DND-41 (cell line): ENCODE results near the gene IGSF10.
"Not testable (repeated sequence)": the region's sequence is repeated elsewhere in the genome, so short reads cannot be mapped to it uniquely, and the experiment has no call there.

Experiments used
- ATAC-seq: fragments of 200-7000 bp; cut with Tn5 transposase; 3 replicates; pipeline ENCODE4 v1.9.1; 2021; ENCODE audit warnings: low read depth; ENCODE audit not compliant: insufficient read depth
- DNase-seq: peaks from one replicate; pipeline ENCODE4 v3.0.0-alpha.2; 2020
- H2AFZ ChIP-seq: 2 replicates; pipeline ENCODE4 v1.6.0; 2012; ENCODE audit warnings: low read depth, low read length
- H3K27ac ChIP-seq: 2 replicates; pipeline ENCODE4 v1.5.1; 2012; ENCODE audit warnings: low read length, inconsistent platforms
- H3K27me3 ChIP-seq: fragments of 200-600 bp; sonication (generic); 2 replicates; pipeline ENCODE4 v1.6.0; 2012; ENCODE audit warnings: low read length, mild to moderate bottlenecking, inconsistent platforms; ENCODE audit not compliant: insufficient read depth, poor library complexity
- H3K36me3 ChIP-seq: 2 replicates; pipeline ENCODE4 v1.5.1; 2012; ENCODE audit warnings: low read length, inconsistent platforms; ENCODE audit not compliant: insufficient read depth
- H3K4me1 ChIP-seq: 2 replicates; pipeline ENCODE4 v1.5.1; 2012; ENCODE audit warnings: mild to moderate bottlenecking, low read length; ENCODE audit not compliant: insufficient read depth
- H3K4me2 ChIP-seq: 2 replicates; pipeline ENCODE4 v1.6.0; 2012; ENCODE audit warnings: mild to moderate bottlenecking, moderate library complexity, low read length, inconsistent platforms; ENCODE audit not compliant: insufficient read depth
- H3K4me3 ChIP-seq, 2 experiments: fragments of 200-600 bp in 1 of 2; shearing (Covaris generic) in 1 of 2; 2 replicates each; pipeline ENCODE4 v1.5.1; 2012 to 2016; ENCODE audit warnings: inconsistent platforms in 2 of 2, low read length in 2 of 2, mild to moderate bottlenecking in 2 of 2, low read depth in 1 of 2, moderate library complexity in 1 of 2
- H3K79me2 ChIP-seq: 2 replicates; pipeline ENCODE4 v1.6.0; 2012; ENCODE audit warnings: low read length, inconsistent platforms; ENCODE audit not compliant: insufficient read depth
- H3K9ac ChIP-seq: 2 replicates; pipeline ENCODE4 v1.6.0; 2012; ENCODE audit warnings: low read depth, mild to moderate bottlenecking, inconsistent platforms, low read length, moderate library complexity
- H3K9me3 ChIP-seq: 2 replicates; pipeline ENCODE4 v1.5.1; 2012; ENCODE audit warnings: low read length, moderate library complexity, mild to moderate bottlenecking, inconsistent platforms; ENCODE audit not compliant: insufficient read depth, severe bottlenecking
- H4K20me1 ChIP-seq: 2 replicates; pipeline ENCODE4 v1.6.0; 2012; ENCODE audit warnings: low read length; ENCODE audit not compliant: insufficient read depth
- EZH2 ChIP-seq: IDR thresholded peaks from 3 replicates; pipeline ENCODE4 v1.6.1; 2012; ENCODE audit warnings: borderline replicate concordance, low read depth, mild to moderate bottlenecking, moderate library complexity, low read length, inconsistent platforms; ENCODE audit not compliant: severe bottlenecking
- TF ChIP-seq, protein P1 (sequence below): IDR thresholded peaks from 2 replicates; pipeline ENCODE4 v1.5.1; 2012; ENCODE audit warnings: borderline replicate concordance, low read length, moderate library complexity, mild to moderate bottlenecking; ENCODE audit not compliant: poor library complexity, severe bottlenecking; ENCODE audit errors: extremely low read depth

The IGSF10 gene

DNA sequence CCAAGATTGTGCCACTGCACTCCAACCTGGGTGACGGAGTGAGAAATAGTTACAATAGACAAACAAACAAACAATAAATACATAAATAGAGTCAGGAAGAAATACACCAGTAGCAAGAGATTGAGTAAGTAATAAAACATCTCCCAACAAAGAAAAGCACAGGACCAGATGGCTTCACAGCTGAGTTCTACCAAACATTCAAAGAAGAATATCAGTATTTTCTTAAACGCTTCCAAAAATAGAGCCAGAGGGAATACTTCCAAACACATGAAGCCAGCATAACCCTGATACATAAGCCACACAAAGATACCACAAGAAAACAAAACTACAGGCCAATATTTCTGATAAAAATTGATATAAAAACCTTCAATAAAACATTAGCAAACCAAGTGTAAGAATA, 30.7 kb upstream of the IGSF10 start:
- H3K9ac ChIP-seq = no peak overlapping the region
- H3K4me3 ChIP-seq = no peak overlapping the region
- no peaks in the 10 kb centered on the region for H3K27me3 ChIP-seq
- no peak overlapping the region for H3K4me2 ChIP-seq
- no peak for DNase-seq
- no peak overlapping the region for H2AFZ ChIP-seq
- no peak overlapping the region for H3K27ac ChIP-seq
- H3K4me1 ChIP-seq = no peaks in the 10 kb centered on the region
- no peaks in the 10 kb centered on the region for H3K9me3 ChIP-seq
- H3K36me3 ChIP-seq = no peaks in the 10 kb centered on the region
- H4K20me1 ChIP-seq = no peaks in the 10 kb centered on the region
- no peak for ATAC-seq
- no peaks in the 10 kb centered on the region for H3K79me2 ChIP-seq
- TF ChIP-seq, protein P1, sequence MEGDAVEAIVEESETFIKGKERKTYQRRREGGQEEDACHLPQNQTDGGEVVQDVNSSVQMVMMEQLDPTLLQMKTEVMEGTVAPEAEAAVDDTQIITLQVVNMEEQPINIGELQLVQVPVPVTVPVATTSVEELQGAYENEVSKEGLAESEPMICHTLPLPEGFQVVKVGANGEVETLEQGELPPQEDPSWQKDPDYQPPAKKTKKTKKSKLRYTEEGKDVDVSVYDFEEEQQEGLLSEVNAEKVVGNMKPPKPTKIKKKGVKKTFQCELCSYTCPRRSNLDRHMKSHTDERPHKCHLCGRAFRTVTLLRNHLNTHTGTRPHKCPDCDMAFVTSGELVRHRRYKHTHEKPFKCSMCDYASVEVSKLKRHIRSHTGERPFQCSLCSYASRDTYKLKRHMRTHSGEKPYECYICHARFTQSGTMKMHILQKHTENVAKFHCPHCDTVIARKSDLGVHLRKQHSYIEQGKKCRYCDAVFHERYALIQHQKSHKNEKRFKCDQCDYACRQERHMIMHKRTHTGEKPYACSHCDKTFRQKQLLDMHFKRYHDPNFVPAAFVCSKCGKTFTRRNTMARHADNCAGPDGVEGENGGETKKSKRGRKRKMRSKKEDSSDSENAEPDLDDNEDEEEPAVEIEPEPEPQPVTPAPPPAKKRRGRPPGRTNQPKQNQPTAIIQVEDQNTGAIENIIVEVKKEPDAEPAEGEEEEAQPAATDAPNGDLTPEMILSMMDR = no peak
- no peak for TF ChIP-seq EZH2

DNA sequence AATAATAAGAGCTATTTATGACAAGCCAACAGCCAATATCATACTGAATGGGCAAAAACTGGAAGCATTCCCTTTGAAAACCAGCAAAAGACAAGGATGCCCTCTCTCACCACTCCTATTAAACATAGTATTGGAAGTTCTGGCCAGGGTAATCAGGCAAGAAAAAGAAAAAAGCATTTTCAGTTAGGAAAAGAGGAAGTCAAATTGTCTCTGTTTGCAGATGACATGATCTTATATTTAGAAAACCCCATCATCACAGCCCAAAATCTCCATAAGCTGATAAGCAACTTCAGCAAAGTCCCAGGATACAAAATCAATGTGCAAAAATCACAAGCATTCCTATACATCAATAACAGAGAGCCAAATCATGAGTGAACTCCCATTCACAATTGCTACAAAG, 27.0 kb upstream of the IGSF10 start:
- H3K27ac ChIP-seq, ATAC-seq, H3K27me3 ChIP-seq, DNase-seq, H3K36me3 ChIP-seq, H4K20me1 ChIP-seq, H3K4me2 ChIP-seq, H2AFZ ChIP-seq, H3K4me1 ChIP-seq, H3K9ac ChIP-seq, H3K79me2 ChIP-seq, H3K9me3 ChIP-seq, H3K4me3 ChIP-seq: not testable (repeated sequence)

DNA sequence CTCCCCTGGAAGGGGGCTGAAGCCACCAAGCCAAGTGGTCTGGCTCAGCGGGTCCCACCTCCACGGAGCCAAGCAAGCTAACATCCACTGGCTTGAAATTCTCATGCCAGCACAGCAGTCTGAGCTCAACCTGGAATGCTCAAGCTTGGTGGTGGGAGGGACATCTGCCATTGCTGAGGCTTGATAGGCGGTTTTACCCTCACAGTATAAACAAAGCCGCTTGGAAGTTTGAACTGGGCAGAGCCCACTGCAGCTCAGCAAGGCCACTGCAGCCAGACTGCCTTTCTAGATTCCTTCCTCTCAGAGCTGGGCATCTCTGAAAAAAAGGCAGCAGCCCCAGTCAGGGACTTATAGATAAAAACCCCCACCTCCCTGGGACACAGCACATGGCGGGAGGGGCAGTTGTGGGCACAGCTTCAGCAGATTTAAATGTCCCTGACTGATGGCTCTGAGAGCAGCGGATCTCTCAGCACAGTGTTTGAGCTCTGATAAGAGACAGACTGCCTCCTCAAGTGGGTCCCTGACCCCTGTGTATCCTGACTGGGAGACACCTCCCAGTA, 23.2 kb upstream of the IGSF10 start:
- Histone ChIP-seq H3K4me3 (no peak overlapping the region), H4K20me1 (no peaks in the 10 kb centered on the region), H3K4me1 (no peaks in the 10 kb centered on the region), H3K36me3 (no peaks in the 10 kb centered on the region), H3K27me3 (no peaks in the 10 kb centered on the region), H3K79me2 (no peaks in the 10 kb centered on the region), H3K9ac (no peak overlapping the region), H3K4me2 (no peak overlapping the region), H3K9me3 (no peaks in the 10 kb centered on the region), H2AFZ (no peak overlapping the region), H3K27ac (no peak overlapping the region)
- TF ChIP-seq EZH2 = no peak
- ATAC-seq (no peak), DNase-seq (no peak)

DNA sequence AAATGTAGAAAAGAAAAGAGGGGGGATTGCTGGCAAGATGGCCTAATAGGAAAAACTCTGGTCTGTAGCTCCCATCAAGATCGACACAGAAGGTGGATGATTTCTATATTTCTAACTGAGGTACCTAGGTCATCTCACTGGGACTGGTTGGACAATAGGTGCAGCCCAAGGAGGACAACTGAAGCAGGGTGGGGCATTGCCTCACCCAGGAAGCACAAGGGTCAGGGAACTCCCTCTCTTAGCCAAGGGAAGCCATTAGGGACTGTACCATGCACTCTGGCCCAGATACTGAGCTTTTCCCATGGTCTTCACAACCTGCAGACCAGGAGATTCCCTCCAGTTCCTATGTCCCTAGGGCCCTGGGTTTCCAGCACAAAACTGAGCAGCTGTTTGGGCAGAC, 22.6 kb upstream of the IGSF10 start:
- ATAC-seq (no peak), DNase-seq (no peak)
- Histone ChIP-seq H3K27me3 (no peaks in the 10 kb centered on the region), H3K4me3 (no peak overlapping the region), H3K4me2 (no peak overlapping the region), H2AFZ (no peak overlapping the region), H3K79me2 (no peaks in the 10 kb centered on the region), H3K9me3 (no peaks in the 10 kb centered on the region), H4K20me1 (no peaks in the 10 kb centered on the region), H3K27ac (no peak overlapping the region), H3K9ac (no peak overlapping the region), H3K36me3 (no peaks in the 10 kb centered on the region), H3K4me1 (no peaks in the 10 kb centered on the region)
- TF ChIP-seq EZH2 = no peak

DNA sequence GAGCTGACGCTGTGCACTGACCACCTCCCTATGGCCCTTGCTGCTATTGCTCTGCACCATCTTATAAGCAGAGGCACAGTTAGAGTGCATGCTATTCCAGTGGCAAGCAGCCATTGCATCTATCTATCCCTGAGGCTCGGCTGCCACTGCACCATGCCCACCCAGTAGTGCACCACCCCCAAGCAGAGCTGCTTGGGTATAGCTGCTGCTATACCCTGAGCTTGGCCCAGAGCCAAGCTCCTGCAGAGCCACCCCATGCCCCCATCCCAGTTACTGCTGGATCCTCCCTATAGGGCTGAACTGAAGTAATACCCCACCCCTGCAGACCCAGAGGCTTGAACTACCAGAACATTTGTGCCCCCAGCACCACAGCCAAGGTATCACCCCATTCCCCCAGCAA, 19.6 kb upstream of the IGSF10 start:
- DNase-seq = no peak
- Histone ChIP-seq H2AFZ (no peak overlapping the region), H3K4me1 (no peaks in the 10 kb centered on the region), H3K9me3 (no peaks in the 10 kb centered on the region), H3K27ac (no peak overlapping the region), H3K36me3 (no peaks in the 10 kb centered on the region), H3K4me3 (no peak overlapping the region), H4K20me1 (no peaks in the 10 kb centered on the region), H3K79me2 (no peaks in the 10 kb centered on the region), H3K27me3 (no peaks in the 10 kb centered on the region), H3K9ac (no peak overlapping the region), H3K4me2 (no peak overlapping the region)
- no peak for ATAC-seq
- no peak for TF ChIP-seq EZH2
- TF ChIP-seq, protein P1 = no peak
